ENCODE data around the gene LNP1.

- TF ChIP-seq CTCF (IDR thresholded peaks at IDR 0.05) (no peak), POLR2AphosphoS5 (IDR thresholded peaks at IDR 0.05; ENCODE audit: low read depth, low read length) (no peak), SIN3A (IDR thresholded peaks at IDR 0.05; ENCODE audit: borderline replicate concordance, insufficient read depth, low read depth, low read length) (no peak), TCF7L2 (IDR thresholded peaks at IDR 0.05; ENCODE audit: low read depth, low read length) (no peak)
These were observed 32.9 kb upstream of the LNP1 start for GRCh38 chr3:100368441-100368840.
